Measurements from ENCODE around the gene MBD5.

MBD5 gene

GRCh38 chr2:148362144-148362796 is 341.4 kb downstream of the MBD5 start:
- no peak for DNase-seq (ENCODE audit: low read depth)
- TF ChIP-seq, protein P1, sequence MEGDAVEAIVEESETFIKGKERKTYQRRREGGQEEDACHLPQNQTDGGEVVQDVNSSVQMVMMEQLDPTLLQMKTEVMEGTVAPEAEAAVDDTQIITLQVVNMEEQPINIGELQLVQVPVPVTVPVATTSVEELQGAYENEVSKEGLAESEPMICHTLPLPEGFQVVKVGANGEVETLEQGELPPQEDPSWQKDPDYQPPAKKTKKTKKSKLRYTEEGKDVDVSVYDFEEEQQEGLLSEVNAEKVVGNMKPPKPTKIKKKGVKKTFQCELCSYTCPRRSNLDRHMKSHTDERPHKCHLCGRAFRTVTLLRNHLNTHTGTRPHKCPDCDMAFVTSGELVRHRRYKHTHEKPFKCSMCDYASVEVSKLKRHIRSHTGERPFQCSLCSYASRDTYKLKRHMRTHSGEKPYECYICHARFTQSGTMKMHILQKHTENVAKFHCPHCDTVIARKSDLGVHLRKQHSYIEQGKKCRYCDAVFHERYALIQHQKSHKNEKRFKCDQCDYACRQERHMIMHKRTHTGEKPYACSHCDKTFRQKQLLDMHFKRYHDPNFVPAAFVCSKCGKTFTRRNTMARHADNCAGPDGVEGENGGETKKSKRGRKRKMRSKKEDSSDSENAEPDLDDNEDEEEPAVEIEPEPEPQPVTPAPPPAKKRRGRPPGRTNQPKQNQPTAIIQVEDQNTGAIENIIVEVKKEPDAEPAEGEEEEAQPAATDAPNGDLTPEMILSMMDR (IDR thresholded peaks at IDR 0.05; ENCODE audit: insufficient read depth, low read depth, low read length, missing control alignments), result no peak
- no peak overlapping the region for H3K4me3 ChIP-seq (ENCODE audit: low read depth, low read length)

DNA sequence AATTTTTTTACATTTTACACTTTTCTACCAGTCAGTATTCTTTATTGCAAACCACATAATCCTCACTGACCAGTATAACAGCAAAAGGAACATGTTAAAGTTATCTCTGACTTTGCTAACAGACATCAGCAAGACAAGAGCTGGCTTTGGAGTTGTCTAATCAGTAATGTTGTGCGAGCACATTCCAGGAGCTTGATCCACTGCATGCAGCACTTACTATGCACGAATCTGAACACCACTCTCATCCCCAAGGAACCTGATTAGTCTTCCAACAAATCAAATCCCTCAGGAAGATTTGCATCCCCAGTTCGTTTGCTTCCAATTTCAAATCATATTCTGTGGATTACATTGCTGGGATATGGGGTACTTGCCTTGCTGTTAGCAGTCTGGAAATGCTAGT is 354.3 kb downstream of the MBD5 start:
- TF ChIP-seq, protein P1 (IDR thresholded peaks at IDR 0.05; ENCODE audit: insufficient read depth, low read depth, low read length, missing control alignments), result no peak
- DNase-seq (ENCODE audit: low read depth), result no peak
- no peak overlapping the region for H3K4me3 ChIP-seq (ENCODE audit: low read depth, low read length)

- TF ChIP-seq, protein P1 (IDR thresholded peaks at IDR 0.05; ENCODE audit: insufficient read depth, low read depth, low read length, missing control alignments), result no peak
- H3K4me3 ChIP-seq (ENCODE audit: low read depth, low read length), result no peak overlapping the region
- DNase-seq (ENCODE audit: low read depth), result no peak
Observed at GRCh38 chr2:148391324-148391723, 370.4 kb downstream of the MBD5 start.

GRCh38 chr2:148402786-148403185 is 381.9 kb downstream of the MBD5 start:
- TF ChIP-seq, protein P1 (IDR thresholded peaks at IDR 0.05; ENCODE audit: insufficient read depth, low read depth, low read length, missing control alignments), result no peak
- no peak for DNase-seq (ENCODE audit: low read depth)
- no peak overlapping the region for H3K4me3 ChIP-seq (ENCODE audit: low read depth, low read length)

GRCh38 chr2:148410899-148411298 is 390.0 kb downstream of the MBD5 start:
- DNase-seq (ENCODE audit: low read depth), result no peak
- no peak overlapping the region for H3K4me3 ChIP-seq (ENCODE audit: low read depth, low read length)
- TF ChIP-seq, protein P1 (IDR thresholded peaks at IDR 0.05; ENCODE audit: insufficient read depth, low read depth, low read length, missing control alignments), result no peak

DNA sequence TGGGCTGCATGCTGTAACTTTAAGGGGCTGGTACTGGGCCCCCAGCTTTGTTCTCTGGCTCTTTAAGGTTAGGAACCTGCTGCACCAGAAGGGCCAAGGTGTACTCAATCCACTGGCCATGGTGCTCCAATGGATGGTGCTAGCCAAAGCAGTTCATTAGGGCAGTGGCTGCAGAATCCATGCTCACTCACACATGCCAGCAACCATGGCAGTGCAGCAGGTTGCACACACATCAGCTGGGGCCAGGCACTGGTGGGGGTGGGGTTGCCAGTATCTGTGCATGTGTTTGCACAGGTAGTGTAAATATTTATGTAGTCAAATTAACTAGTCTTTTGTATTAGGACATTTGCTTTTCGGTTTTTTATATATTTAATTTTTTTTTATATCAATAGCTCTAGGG is 395.4 kb downstream of the MBD5 start:
- no peak overlapping the region for H3K4me3 ChIP-seq (ENCODE audit: low read depth, low read length)
- TF ChIP-seq, protein P1 (IDR thresholded peaks at IDR 0.05; ENCODE audit: insufficient read depth, low read depth, low read length, missing control alignments), result no peak
- no peak for DNase-seq (ENCODE audit: low read depth)

DNA sequence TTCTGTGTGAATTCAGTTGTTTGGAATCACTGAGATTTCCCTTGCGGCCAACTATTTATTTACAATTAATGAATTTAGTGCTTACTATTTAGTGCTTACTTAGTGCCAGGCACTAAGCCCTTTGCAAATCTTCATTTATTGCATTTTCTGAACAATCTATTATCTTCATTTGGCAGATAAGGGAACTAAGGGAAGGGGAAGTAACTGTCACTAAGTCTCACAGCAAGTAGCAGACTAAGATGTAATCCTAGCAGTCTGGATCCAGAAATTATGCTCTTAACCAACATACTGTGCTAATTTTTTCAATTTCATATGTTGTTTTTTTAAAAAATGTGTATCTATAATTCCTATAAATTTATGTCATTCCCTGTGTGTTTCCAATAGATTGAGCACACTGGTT is 409.2 kb downstream of the MBD5 start:
- no peak for DNase-seq (ENCODE audit: low read depth)
- no peak overlapping the region for H3K4me3 ChIP-seq (ENCODE audit: low read depth, low read length)
- TF ChIP-seq, protein P1 (IDR thresholded peaks at IDR 0.05; ENCODE audit: insufficient read depth, low read depth, low read length, missing control alignments), result no peak

Data from GM12865 (cell line).